ENCODE measurements around the gene UTP15. TPM values are rescaled to one million over a fixed set of nuclear protein-coding genes. Genes with fewer than 3 reads are reported as not detected.

The UTP15 gene
- total and polyA plus RNA-seq, 2 donors from 2014 or later = 4.5 to 16.4 TPM

DNA sequence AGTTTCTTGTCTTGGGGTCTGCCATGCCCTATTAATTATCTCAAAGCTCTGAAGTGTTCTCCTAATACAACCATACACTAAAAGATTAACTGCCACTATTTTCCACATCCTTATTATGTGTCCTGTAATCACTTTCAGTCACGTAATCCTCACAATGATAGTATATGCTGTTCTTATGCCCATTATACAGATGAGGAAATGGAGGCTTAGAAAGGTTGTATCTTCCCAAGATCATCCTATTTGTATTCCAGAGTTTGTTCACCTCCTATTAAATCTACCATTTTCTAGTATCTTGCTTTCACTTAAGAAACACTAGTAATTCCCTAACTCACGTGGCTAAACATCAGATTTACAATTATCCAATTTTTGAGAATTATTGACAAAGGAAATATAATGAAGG, 57.5 kb downstream of the UTP15 start:
- intact Hi-C loops (cut with DNase I) = no loop called here
- TF ChIP-seq, protein P1, sequence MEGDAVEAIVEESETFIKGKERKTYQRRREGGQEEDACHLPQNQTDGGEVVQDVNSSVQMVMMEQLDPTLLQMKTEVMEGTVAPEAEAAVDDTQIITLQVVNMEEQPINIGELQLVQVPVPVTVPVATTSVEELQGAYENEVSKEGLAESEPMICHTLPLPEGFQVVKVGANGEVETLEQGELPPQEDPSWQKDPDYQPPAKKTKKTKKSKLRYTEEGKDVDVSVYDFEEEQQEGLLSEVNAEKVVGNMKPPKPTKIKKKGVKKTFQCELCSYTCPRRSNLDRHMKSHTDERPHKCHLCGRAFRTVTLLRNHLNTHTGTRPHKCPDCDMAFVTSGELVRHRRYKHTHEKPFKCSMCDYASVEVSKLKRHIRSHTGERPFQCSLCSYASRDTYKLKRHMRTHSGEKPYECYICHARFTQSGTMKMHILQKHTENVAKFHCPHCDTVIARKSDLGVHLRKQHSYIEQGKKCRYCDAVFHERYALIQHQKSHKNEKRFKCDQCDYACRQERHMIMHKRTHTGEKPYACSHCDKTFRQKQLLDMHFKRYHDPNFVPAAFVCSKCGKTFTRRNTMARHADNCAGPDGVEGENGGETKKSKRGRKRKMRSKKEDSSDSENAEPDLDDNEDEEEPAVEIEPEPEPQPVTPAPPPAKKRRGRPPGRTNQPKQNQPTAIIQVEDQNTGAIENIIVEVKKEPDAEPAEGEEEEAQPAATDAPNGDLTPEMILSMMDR (IDR thresholded peaks at IDR 0.05; ENCODE audit: borderline replicate concordance, extremely low read depth, insufficient read depth) = no peak
- Histone ChIP-seq H3K27ac (ENCODE audit: low read depth in 2 of 2, low read length in 2 of 2) (no peak overlapping the region), H3K4me3 (ENCODE audit: low read length in 3 of 3) (no peak overlapping the region), H3K27me3 (ENCODE audit: control insufficient read depth, insufficient read depth, low read length) (peaks cover 6% of the 10 kb centered on the region), H3K9ac (ENCODE audit: low read length in 3 of 3) (no peak overlapping the region), H3K4me1 (ENCODE audit: control insufficient read depth in 2 of 3, insufficient read depth in 2 of 3, low read depth in 1 of 3, low read length in 3 of 3) (peaks cover 0 to 7% (median 0%) of the 10 kb centered on the region in 3 donors), H3K9me3 (ENCODE audit: control insufficient read depth in 2 of 3, insufficient read depth in 1 of 3, low read length in 3 of 3) (no peaks in the 10 kb centered on the region), H3K36me3 (ENCODE audit: control insufficient read depth in 2 of 3, insufficient read depth in 3 of 3, low read length in 3 of 3) (no peaks in the 10 kb centered on the region)
- no peak for FAIRE-seq
- no peak for DNase-seq

DNA sequence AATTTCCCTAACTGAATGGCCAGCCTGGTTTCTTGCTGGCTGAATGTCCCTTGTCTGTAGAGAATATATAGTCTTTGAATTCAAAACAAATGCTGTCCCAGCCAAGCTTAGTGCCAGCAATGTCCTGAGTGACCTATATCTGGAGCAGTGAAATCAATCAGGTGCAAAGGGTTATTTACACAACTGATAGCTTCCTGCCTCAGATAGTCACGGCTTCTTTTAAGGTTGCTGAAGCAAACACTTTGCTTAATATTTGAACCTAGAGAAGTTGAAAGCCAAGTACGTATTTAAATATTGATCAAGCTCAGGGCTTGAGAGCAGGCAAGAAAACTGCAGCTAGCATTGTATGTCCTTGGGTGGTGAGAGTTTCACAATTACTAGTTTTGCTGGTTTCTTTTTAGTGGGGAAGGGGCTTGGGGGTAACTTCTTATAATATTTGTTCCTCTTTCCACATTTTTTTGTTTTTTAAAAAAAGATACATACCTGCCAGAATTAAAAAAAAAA, 58.4 kb downstream of the UTP15 start:
- Histone ChIP-seq H3K9ac (ENCODE audit: low read length in 3 of 3) (no peak overlapping the region), H3K27me3 (ENCODE audit: control insufficient read depth, insufficient read depth, low read length) (peaks cover 6% of the 10 kb centered on the region), H3K9me3 (ENCODE audit: control insufficient read depth in 2 of 3, insufficient read depth in 1 of 3, low read length in 3 of 3) (no peaks in the 10 kb centered on the region), H3K4me1 (ENCODE audit: control insufficient read depth in 2 of 3, insufficient read depth in 2 of 3, low read depth in 1 of 3, low read length in 3 of 3) (peaks cover 0 to 7% (median 4%) of the 10 kb centered on the region in 3 donors), H3K27ac (ENCODE audit: low read depth in 2 of 2, low read length in 2 of 2) (no peak overlapping the region), H3K4me3 (ENCODE audit: low read length in 3 of 3) (no peak overlapping the region), H3K36me3 (ENCODE audit: control insufficient read depth in 2 of 3, insufficient read depth in 3 of 3, low read length in 3 of 3) (no peaks in the 10 kb centered on the region)
- TF ChIP-seq, protein P1 (IDR thresholded peaks at IDR 0.05; ENCODE audit: borderline replicate concordance, extremely low read depth, insufficient read depth) = no peak
- FAIRE-seq = no peak
- intact Hi-C loops (cut with DNase I) = no loop called here
- no peak for DNase-seq

DNA sequence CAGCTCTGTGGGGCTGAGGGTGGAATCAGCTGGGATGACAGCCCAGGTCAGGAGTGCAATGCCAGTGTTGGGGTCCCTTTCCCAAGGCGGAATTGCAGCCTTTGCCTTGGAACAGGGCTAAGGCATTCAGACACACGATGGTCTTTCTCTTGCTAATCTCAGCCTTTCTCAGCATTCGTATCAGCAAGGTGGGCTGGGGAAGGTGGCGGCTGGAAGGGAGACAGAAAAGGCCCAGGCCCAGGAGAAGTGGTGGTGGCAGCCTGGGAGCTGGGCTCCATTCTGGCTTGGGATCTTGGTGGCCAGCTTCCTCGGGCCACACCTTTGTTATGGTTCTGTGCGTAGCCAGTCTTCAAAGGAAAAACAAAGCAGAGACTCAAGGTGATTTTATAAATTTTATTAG, 59.3 kb downstream of the UTP15 start:
- H3K36me3 ChIP-seq (ENCODE audit: control insufficient read depth in 2 of 3, insufficient read depth in 3 of 3, low read length in 3 of 3) = no peaks in the 10 kb centered on the region
- no peak overlapping the region for H3K4me3 ChIP-seq (ENCODE audit: low read length in 3 of 3)
- peaks cover 0 to 7% (median 4%) of the 10 kb centered on the region in 3 donors for H3K4me1 ChIP-seq (ENCODE audit: control insufficient read depth in 2 of 3, insufficient read depth in 2 of 3, low read depth in 1 of 3, low read length in 3 of 3)
- H3K9me3 ChIP-seq (ENCODE audit: control insufficient read depth in 2 of 3, insufficient read depth in 1 of 3, low read length in 3 of 3) = no peaks in the 10 kb centered on the region
- H3K27me3 ChIP-seq (ENCODE audit: control insufficient read depth, insufficient read depth, low read length) = peaks cover 6% of the 10 kb centered on the region
- DNase-seq = no peak
- H3K9ac ChIP-seq (ENCODE audit: low read length in 3 of 3) = no peak overlapping the region
- TF ChIP-seq, protein P1 (IDR thresholded peaks at IDR 0.05; ENCODE audit: borderline replicate concordance, extremely low read depth, insufficient read depth) = no peak
- intact Hi-C loops (cut with DNase I) = no loop called here
- no peak overlapping the region for H3K27ac ChIP-seq (ENCODE audit: low read depth in 2 of 2, low read length in 2 of 2)
- FAIRE-seq = no peak

Data from kidney (tissue), 14 donors.